HUES64 (cell line): ENCODE data around the gene ATP6V0A4.
"Not testable (repeated sequence)": the region's sequence is repeated elsewhere in the genome, so short reads cannot be mapped to it uniquely, and the experiment has no call there.

Experiments
- H3K27ac ChIP-seq: 2 replicates; pipeline ENCODE4 v1.7.0; 2013; ENCODE audit warnings: low read depth, low read length, inconsistent platforms
- H3K27me3 ChIP-seq: 2 replicates; pipeline ENCODE4 v1.6.1; 2013; ENCODE audit warnings: mild to moderate bottlenecking, low read length; ENCODE audit not compliant: insufficient read depth
- H3K36me3 ChIP-seq: 2 replicates; pipeline ENCODE4 v1.6.1; 2013; ENCODE audit warnings: mild to moderate bottlenecking, low read length; ENCODE audit not compliant: insufficient read depth
- H3K4me1 ChIP-seq: 2 replicates; pipeline ENCODE4 v1.6.1; 2013; ENCODE audit warnings: mild to moderate bottlenecking, low read length, moderate library complexity; ENCODE audit not compliant: insufficient read depth
- H3K4me3 ChIP-seq: 2 replicates; pipeline ENCODE4 v1.5.1; 2013; ENCODE audit warnings: mild to moderate bottlenecking, low read length, moderate library complexity
- H3K9ac ChIP-seq: 2 replicates; pipeline ENCODE4 v1.6.1; 2013; ENCODE audit warnings: mild to moderate bottlenecking, low read depth, low read length
- H3K9me3 ChIP-seq: 2 replicates; pipeline ENCODE4 v1.6.1; 2013; ENCODE audit warnings: low read depth, low read length; ENCODE audit not compliant: insufficient read depth
- WGBS: fragments of 150-250, 120-280 bp; methylation state at CpG from one replicate; pipeline ENCODE4 v1.1.7; 2013; ENCODE audit warnings: missing lambda C conversion rate; 5-methylcytosine and 5-hydroxymethylcytosine counted together

The ATP6V0A4 gene

DNA sequence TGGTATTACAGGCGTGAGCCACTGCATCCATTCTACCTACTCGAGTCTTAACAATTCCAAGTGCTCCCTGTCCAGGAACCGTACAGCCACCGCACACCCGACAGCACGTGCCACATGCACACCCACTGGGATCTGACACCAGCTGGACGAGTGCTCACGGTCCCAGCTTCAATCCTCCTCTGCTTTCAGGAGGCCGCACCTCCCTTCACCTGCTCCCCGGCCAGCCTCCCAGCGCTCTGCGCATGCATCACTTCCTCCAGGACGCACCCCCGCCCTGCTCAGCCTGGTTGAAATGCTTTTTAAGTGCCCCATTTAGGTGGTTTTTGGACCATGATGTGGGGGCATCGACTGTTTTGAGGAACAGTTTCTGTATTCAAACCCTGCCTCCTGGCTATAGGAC lies 47.5 kb downstream of the ATP6V0A4 start:
- WGBS, result 94% methylated on average over 15 of the region's 15 CpGs
- Histone ChIP-seq H3K36me3 (no peaks in the 10 kb centered on the region), H3K4me1 (peaks cover 20% of the 10 kb centered on the region; the same call in 1 of the 2 replicates)

DNA sequence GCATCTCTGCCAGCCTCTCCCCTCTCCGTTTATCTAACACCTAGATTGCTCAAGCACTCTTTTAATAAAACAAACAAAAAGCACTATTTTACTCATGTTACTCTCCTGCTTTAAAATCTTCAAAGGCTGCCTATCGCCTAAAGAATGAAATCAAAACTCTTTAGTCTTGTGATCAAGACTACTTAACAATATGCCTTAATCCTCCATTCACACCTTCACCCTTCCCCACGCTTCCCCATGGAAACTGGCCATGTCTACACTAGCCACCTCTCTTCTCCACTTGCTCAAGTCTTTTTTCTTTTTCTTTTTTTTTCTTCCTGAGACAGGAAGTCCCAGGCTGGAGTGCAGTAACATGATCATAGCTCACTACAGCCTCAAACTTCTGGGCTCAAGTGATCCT lies 48.0 kb downstream of the ATP6V0A4 start:
- Histone ChIP-seq H3K4me3 (no peak overlapping the region), H3K4me1 (peaks cover 15% of the 10 kb centered on the region; the same call in 1 of the 2 replicates), H3K9ac (no peak overlapping the region), H3K27me3 (no peaks in the 10 kb centered on the region), H3K9me3 (no peaks in the 10 kb centered on the region), H3K27ac (no peak overlapping the region), H3K36me3 (no peaks in the 10 kb centered on the region)
- WGBS, result 89% methylated on average over 3 of the region's 3 CpGs

More for the DNA sequence above, 47.5 kb downstream of the ATP6V0A4 start:
- H3K9ac ChIP-seq, result no peak overlapping the region
- no peak overlapping the region for H3K27ac ChIP-seq
- H3K27me3 ChIP-seq, result no peaks in the 10 kb centered on the region
- H3K9me3 ChIP-seq, result no peaks in the 10 kb centered on the region
- no peak overlapping the region for H3K4me3 ChIP-seq

DNA sequence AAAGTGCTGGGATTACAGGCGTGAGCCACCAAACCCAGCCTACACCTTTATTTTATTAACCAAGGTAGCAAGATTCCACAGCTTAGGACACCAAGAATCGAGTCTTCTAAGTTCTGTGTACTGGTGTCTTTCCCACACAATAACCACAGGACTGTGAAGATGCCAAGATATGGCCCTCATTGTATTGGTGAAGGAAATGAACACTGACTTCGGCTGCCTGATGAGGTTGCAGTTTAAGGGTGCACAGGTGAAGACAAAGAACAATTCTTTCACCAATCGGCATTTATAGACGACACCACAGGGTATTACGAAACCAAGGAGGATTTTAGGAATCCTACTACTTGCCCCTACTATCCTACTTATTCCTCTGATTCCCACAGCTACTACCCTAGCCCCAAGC lies 49.3 kb downstream of the ATP6V0A4 start:
- no peaks in the 10 kb centered on the region for H3K9me3 ChIP-seq
- no peak overlapping the region for H3K4me3 ChIP-seq
- H3K27ac ChIP-seq, result no peak overlapping the region
- H3K9ac ChIP-seq, result no peak overlapping the region
- H3K4me1 ChIP-seq, result peaks cover 11% of the 10 kb centered on the region; the same call in 1 of the 2 replicates
- 95% methylated on average over 6 of the region's 6 CpGs for WGBS
- no peaks in the 10 kb centered on the region for H3K36me3 ChIP-seq
- H3K27me3 ChIP-seq, result no peaks in the 10 kb centered on the region

DNA sequence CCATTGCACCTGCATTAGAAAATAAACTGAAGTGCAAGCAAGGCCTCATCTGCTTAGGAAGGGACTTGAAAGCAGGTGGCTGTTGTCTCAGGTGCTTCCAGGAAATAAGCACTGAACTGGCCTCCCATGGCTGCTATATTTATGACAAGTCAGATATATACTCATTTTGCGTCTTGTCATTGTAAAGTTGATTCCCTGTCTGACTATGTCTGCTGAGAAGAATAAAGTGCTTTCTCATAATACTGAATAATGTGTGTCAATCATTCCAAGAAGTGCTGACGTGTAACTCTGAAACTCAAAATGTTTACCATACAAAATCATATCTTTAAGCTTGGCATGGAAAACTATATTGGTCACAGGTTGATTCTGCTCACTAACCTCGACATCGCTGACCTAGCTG lies 51.9 kb downstream of the ATP6V0A4 start:
- no peak overlapping the region for H3K4me3 ChIP-seq
- 96% methylated on average over 2 of the region's 4 CpGs for WGBS

DNA sequence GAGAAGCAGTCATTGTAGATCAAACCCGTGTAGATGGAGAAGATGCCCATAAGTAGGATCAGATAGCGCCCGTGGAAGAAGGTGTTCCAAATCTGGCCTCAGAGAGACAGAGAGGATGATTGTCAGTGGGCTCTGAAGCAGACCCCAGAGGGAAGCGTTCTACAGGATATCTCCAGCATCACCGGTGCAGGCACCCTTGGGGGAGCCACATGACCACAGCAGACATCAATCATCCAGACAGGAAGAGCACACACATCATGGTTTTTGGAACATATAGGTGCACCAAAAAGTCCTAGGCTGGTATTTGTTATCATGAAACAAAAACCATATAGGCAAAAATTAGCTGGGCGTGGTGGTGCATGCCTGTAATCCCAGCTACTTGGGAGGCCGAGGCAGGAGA lies 52.8 kb downstream of the ATP6V0A4 start:
- Histone ChIP-seq H3K9ac (no peak overlapping the region), H3K4me1 (no peaks in the 10 kb centered on the region), H3K36me3 (no peaks in the 10 kb centered on the region), H3K4me3 (no peak overlapping the region), H3K9me3 (no peaks in the 10 kb centered on the region), H3K27ac (no peak overlapping the region), H3K27me3 (no peaks in the 10 kb centered on the region)
- 95% methylated on average over 7 of the region's 7 CpGs for WGBS

More for the DNA sequence above, 51.9 kb downstream of the ATP6V0A4 start:
- no peaks in the 10 kb centered on the region for H3K27me3 ChIP-seq
- no peaks in the 10 kb centered on the region for H3K4me1 ChIP-seq
- no peak overlapping the region for H3K27ac ChIP-seq
- H3K9ac ChIP-seq, result no peak overlapping the region
- H3K36me3 ChIP-seq, result no peaks in the 10 kb centered on the region
- H3K9me3 ChIP-seq, result no peaks in the 10 kb centered on the region

DNA sequence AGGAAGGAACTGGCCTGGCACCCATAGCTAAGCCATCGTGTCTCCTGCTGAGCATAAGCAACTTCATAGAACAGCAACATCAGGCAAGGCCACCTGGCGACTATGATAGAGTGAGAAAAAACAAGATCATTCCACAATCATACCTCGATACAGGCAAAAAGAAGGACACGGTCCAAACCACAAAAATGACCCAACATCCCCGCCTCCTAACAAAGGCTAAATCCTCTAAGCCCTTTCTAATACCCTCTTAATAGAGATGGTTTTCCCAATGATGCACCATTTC lies 56.6 kb downstream of the ATP6V0A4 start:
- H3K4me1 ChIP-seq, result peaks cover 7% of the 10 kb centered on the region; the same call in 1 of the 2 replicates
- WGBS, result 90% methylated on average over 5 of the region's 5 CpGs
- H3K9me3 ChIP-seq, result no peaks in the 10 kb centered on the region
- no peaks in the 10 kb centered on the region for H3K27me3 ChIP-seq
- no peaks in the 10 kb centered on the region for H3K36me3 ChIP-seq
- H3K27ac ChIP-seq, result no peak overlapping the region
- H3K9ac ChIP-seq, result no peak overlapping the region
- no peak overlapping the region for H3K4me3 ChIP-seq

GRCh38 chr7:138739859-138740258 lies 58.1 kb downstream of the ATP6V0A4 start:
- Histone ChIP-seq H3K9me3 (no peaks in the 10 kb centered on the region), H3K36me3 (no peaks in the 10 kb centered on the region), H3K27ac (no peak overlapping the region), H3K4me1 (peaks cover 7% of the 10 kb centered on the region; the same call in 1 of the 2 replicates), H3K4me3 (no peak overlapping the region), H3K27me3 (no peaks in the 10 kb centered on the region), H3K9ac (no peak overlapping the region)
- WGBS, result 89% methylated on average over 1 of the region's 1 CpG

- Histone ChIP-seq H3K4me1 (peaks cover 7% of the 10 kb centered on the region; the same call in 1 of the 2 replicates), H3K27me3 (no peaks in the 10 kb centered on the region), H3K4me3 (no peak overlapping the region), H3K9ac (no peak overlapping the region), H3K27ac (no peak overlapping the region), H3K9me3 (no peaks in the 10 kb centered on the region), H3K36me3 (no peaks in the 10 kb centered on the region)
- WGBS, result 43% methylated on average over 13 of the region's 14 CpGs
Observed at GRCh38 chr7:138738551-138739335, 59.3 kb downstream of the ATP6V0A4 start.

- no peak overlapping the region for H3K4me3 ChIP-seq
- peaks cover 7% of the 10 kb centered on the region; the same call in 1 of the 2 replicates for H3K4me1 ChIP-seq
- H3K36me3 ChIP-seq, result no peaks in the 10 kb centered on the region
- WGBS, result 92% methylated on average over 3 of the region's 3 CpGs
- no peaks in the 10 kb centered on the region for H3K27me3 ChIP-seq
- H3K9ac ChIP-seq, result no peak overlapping the region
- no peaks in the 10 kb centered on the region for H3K9me3 ChIP-seq
- no peak overlapping the region for H3K27ac ChIP-seq
Observed at GRCh38 chr7:138738114-138738513, 59.9 kb downstream of the ATP6V0A4 start.

GRCh38 chr7:138735399-138735798 lies 62.6 kb downstream of the ATP6V0A4 start:
- H3K4me1 ChIP-seq, result peaks cover 7% of the 10 kb centered on the region; the same call in 1 of the 2 replicates
- no peak overlapping the region for H3K4me3 ChIP-seq
- 73% methylated on average over 6 of the region's 6 CpGs for WGBS
- H3K27ac ChIP-seq, result no peak overlapping the region
- no peaks in the 10 kb centered on the region for H3K9me3 ChIP-seq
- no peaks in the 10 kb centered on the region for H3K27me3 ChIP-seq
- H3K36me3 ChIP-seq, result no peaks in the 10 kb centered on the region
- no peak overlapping the region for H3K9ac ChIP-seq

- H3K4me1 ChIP-seq, H3K27ac ChIP-seq, H3K9ac ChIP-seq, H3K27me3 ChIP-seq, H3K9me3 ChIP-seq, H3K36me3 ChIP-seq, H3K4me3 ChIP-seq: not testable (repeated sequence)
- 98% methylated on average over 3 of the region's 5 CpGs for WGBS
Observed at GRCh38 chr7:138731733-138732132, 66.3 kb downstream of the ATP6V0A4 start.

DNA sequence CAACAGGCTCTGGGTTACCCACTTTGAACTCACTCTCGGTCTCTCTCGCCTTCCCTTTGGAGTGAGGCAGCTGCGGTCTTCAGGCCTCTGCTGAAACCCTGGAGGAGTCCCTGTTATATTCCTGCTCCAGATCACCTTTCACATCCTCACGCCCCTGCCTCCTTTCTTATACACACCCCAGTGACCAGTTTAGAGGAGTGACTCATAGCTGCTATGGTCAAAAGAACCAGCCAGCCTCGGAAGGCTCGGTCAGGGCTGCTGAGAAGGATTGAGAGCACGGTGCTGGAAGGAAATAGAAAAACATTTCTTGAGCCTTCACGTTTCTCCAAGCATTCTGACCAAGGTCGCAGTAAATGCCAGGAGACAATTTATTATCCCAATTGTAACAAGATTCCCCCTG lies 68.6 kb downstream of the ATP6V0A4 start:
- Histone ChIP-seq H3K4me3 (no peak overlapping the region), H3K36me3 (no peaks in the 10 kb centered on the region), H3K27me3 (no peaks in the 10 kb centered on the region), H3K4me1 (peaks cover 8% of the 10 kb centered on the region; the same call in 1 of the 2 replicates), H3K9ac (no peak overlapping the region), H3K27ac (no peak overlapping the region), H3K9me3 (no peaks in the 10 kb centered on the region)
- WGBS, result 83% methylated on average over 9 of the region's 9 CpGs
